Activated CD4-positive, alpha-beta T cell treated with anti-CD3 and anti-CD28 coated beads, Interleukin-2, amount 10 ng/mL, durations not matched to agents 7 days and 5 days (primary cell): ENCODE measurements around the gene CABYR. TPM values are rescaled to one million over a fixed set of nuclear protein-coding genes. Genes with fewer than 3 reads are reported as not detected.

Experiments
- CTCF ChIA-PET: fragments of 350-600 bp; sonication (Branson Sonifier 250); formaldehyde crosslinking; loops from one replicate; lab custom pipeline; 2021; ENCODE audit warnings: antibody characterized with exemption; lab: Charles Lee
- POLR2A ChIA-PET: fragments of 350-600 bp; sonication (Branson Sonifier 250); formaldehyde crosslinking; loops from one replicate; lab custom pipeline; 2021; ENCODE audit warnings: antibody characterized with exemption; lab: Charles Lee
- DNase-seq: peaks from one replicate; pipeline ENCODE4 v3.0.0-alpha.2; 2020
- H3K27ac Mint-ChIP-seq: one replicate; pipeline ENCODE4 v1.8.0; 2021; ENCODE audit warnings: mild to moderate bottlenecking, moderate library complexity, mixed read lengths
- H3K27me3 Mint-ChIP-seq: one replicate; pipeline ENCODE4 v1.8.0; 2021; ENCODE audit warnings: mixed read lengths
- H3K36me3 Mint-ChIP-seq: one replicate; pipeline ENCODE4 v1.8.0; 2021; ENCODE audit warnings: low read depth, mixed read lengths
- H3K4me1 Mint-ChIP-seq: one replicate; pipeline ENCODE4 v1.8.0; 2021; ENCODE audit warnings: mixed read lengths
- H3K4me3 Mint-ChIP-seq: one replicate; pipeline ENCODE4 v1.8.0; 2021; ENCODE audit warnings: mild to moderate bottlenecking, moderate library complexity, mixed read lengths
- H3K9me3 Mint-ChIP-seq: one replicate; pipeline ENCODE4 v1.8.0; 2021; ENCODE audit warnings: mixed read lengths
- total RNA-seq, 2 experiments: library from RNA; stranded (reverse); gene quantifications; one replicate each; pipeline ENCODE4 v1.2.3, GENCODE V29; 2021

Gene CABYR
- 1 to 10 TPM; 1.3 TPM for total RNA-seq

- ChIA-PET CTCF (interaction anchor here (1.0 kb wide), 1 partner anchor 43 kb away, joined by 3 read pairs; no protein-coding TSS in a partner anchor), POLR2A (no interaction called here)
- DNase-seq: peak; percentile 62
- H3K27ac Mint-ChIP-seq: peak within 1 kb of the TSS; percentile 76
- peak within 1 kb of the TSS; percentile 77 for H3K4me3 Mint-ChIP-seq
- peaks cover 33% of the 10 kb centered on the region for H3K4me1 Mint-ChIP-seq
- peaks cover 29% of the 10 kb centered on the region for H3K36me3 Mint-ChIP-seq
- peaks cover 28% of the 10 kb centered on the region for H3K27me3 Mint-ChIP-seq
- H3K9me3 Mint-ChIP-seq: no peaks in the 10 kb centered on the region
Observed at GRCh38 chr18:24138789-24139616, at the start of gene CABYR. Gene CABYR (plus strand): TSS chr18:24139062. CDS start chr18:24143115, 4,053 bp downstream.

- Mint-ChIP-seq H3K9me3 (peaks cover 9% of the 10 kb centered on the region), H3K4me1 (peaks cover 6% of the 10 kb centered on the region), H3K27me3 (no peaks in the 10 kb centered on the region), H3K4me3 (no peak overlapping the region), H3K27ac (no peak overlapping the region), H3K36me3 (peaks cover 70% of the 10 kb centered on the region)
- DNase-seq: no peak
- ChIA-PET POLR2A (no interaction called here), CTCF (interaction anchor here (1.3 kb wide), 1 partner anchor 34 kb away, joined by 5 read pairs; no protein-coding TSS in a partner anchor)
Observed at GRCh38 chr18:24089076-24089475, 49.8 kb upstream of the CABYR start.

DNA sequence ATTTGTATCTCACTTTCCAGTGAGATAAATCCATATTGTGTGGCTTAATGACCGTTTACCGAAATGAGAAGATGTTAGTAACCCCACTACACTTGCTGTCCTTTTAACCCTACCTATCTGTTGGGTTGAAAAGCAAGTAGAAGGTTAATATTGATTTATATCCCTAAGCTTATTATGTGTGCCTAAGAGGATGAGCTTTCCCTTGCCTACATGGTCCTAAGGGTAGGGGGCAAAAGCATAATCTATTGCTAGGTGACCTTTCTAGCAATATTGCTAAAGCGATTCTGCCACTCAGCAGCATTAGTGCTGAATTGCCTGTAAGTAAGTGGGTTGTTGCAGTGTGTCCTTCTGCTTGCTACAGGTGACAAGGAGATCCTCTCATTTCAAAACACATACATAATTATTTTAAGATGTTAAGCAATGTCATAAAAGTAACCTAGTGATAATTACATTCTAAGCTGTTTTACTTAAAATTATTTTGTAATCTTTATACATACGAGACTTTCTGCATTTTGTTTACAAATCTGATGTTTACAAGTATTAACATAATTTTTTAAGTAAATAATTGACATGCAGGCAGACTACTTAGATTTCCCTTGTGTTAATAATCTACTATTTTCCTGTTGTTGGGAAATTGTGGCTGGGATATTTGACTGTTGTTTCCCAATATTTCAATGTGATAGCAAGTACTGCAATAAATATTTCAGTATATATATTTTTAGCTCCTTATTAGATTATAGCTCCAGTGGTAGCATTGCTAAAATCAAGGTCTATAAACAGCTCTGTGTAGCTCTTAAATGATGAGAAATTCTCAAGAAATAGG, 49.1 kb upstream of the CABYR start:
- Mint-ChIP-seq H3K27me3 (no peaks in the 10 kb centered on the region), H3K4me1 (peaks cover 13% of the 10 kb centered on the region), H3K9me3 (peaks cover 10% of the 10 kb centered on the region), H3K27ac (no peak overlapping the region), H3K36me3 (peaks cover 72% of the 10 kb centered on the region), H3K4me3 (no peak overlapping the region)
- ChIA-PET POLR2A (no interaction called here), CTCF (interaction anchor here (1.3 kb wide), 1 partner anchor 33 kb away, joined by 5 read pairs; no protein-coding TSS in a partner anchor)
- DNase-seq: no peak

DNA sequence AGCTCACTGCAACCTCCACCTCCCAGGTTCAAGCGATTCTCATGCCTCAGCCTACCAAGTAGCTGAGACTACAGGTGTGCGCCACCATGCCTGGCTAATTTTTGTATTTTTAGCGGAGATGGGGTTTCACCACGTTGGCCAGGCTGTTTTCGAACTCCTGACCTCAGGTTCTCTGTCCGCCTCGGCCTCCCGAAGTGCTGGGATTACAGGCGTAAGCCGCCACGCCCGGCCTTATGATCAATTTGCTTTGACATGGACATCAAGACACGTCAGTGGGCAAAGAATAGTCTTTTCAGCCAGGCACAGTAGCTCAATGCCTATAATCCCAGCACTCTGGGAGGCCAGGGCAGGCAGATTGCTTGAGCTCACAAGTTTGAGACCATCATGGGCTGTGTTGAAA, 48.0 kb upstream of the CABYR start:
- CTCF ChIA-PET: no interaction called here
- POLR2A ChIA-PET: no interaction called here

DNA sequence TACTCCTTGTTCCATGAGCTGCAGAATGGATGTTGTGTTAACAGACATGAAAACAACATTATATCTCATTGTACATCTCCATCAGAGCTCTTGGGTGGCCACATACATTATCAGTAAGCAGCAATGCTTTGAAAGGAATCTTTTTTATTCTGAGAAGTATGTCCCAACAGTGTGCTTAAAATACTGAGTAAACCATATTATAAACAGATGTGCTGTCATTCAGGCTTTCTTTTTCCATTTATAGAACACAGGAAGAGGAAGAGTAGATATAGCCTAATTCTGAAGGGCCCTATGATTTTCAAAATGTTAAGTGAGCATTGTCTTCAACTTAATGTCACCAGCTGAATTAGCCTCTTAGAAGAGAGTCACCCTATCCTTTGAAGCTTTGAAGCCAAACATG, 44.3 kb upstream of the CABYR start:
- DNase-seq: no peak
- Mint-ChIP-seq H3K9me3 (peaks cover 12% of the 10 kb centered on the region), H3K4me3 (no peak overlapping the region), H3K4me1 (peaks cover 11% of the 10 kb centered on the region), H3K36me3 (peaks cover 68% of the 10 kb centered on the region), H3K27ac (no peak overlapping the region), H3K27me3 (no peaks in the 10 kb centered on the region)
- POLR2A ChIA-PET: no interaction called here
- CTCF ChIA-PET: interaction anchor here (0.6 to 1.8 kb wide), 7 partner anchors 14 to 616 kb away, joined by 3 to 7 read pairs (median 3); no protein-coding TSS in a partner anchor

More for the DNA sequence above, 48.0 kb upstream of the CABYR start:
- Mint-ChIP-seq H3K4me1 (peaks cover 13% of the 10 kb centered on the region), H3K36me3 (peaks cover 72% of the 10 kb centered on the region), H3K27ac (no peak overlapping the region), H3K9me3 (peaks cover 10% of the 10 kb centered on the region), H3K4me3 (no peak overlapping the region), H3K27me3 (no peaks in the 10 kb centered on the region)
- DNase-seq: no peak

DNA sequence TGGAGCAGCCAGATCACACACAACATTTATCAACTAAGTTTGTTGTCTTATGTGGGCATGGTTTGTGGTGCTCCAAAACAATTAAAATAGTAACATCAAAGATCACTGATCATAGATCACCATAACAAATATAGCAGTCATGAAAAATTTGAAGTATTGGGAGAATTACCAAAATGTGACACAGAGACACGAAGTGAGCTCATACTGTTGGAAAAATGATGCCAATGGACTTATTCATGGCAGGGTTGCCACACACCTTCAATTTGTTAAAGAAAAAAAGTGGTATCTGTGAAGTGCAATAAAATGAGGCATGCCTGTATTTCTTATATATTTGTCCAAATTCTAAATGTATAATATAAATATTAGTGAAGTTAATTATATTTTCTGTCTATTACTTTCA, 42.9 kb upstream of the CABYR start:
- DNase-seq: no peak
- H3K27ac Mint-ChIP-seq: no peak overlapping the region
- CTCF ChIA-PET: no interaction called here

GRCh38 chr18:24103320-24104021, 35.4 kb upstream of the CABYR start:
- no peak overlapping the region for H3K4me3 Mint-ChIP-seq
- H3K27me3 Mint-ChIP-seq: no peaks in the 10 kb centered on the region
- ChIA-PET CTCF (no interaction called here), POLR2A (no interaction called here)
- H3K9me3 Mint-ChIP-seq: no peaks in the 10 kb centered on the region
- DNase-seq: no peak
- no peak overlapping the region for H3K27ac Mint-ChIP-seq
- H3K4me1 Mint-ChIP-seq: peaks cover 3% of the 10 kb centered on the region
- H3K36me3 Mint-ChIP-seq: peaks cover 51% of the 10 kb centered on the region

More for the DNA sequence above, 42.9 kb upstream of the CABYR start:
- H3K9me3 Mint-ChIP-seq: peaks cover 12% of the 10 kb centered on the region
- H3K4me1 Mint-ChIP-seq: peaks cover 11% of the 10 kb centered on the region
- POLR2A ChIA-PET: no interaction called here
- H3K27me3 Mint-ChIP-seq: no peaks in the 10 kb centered on the region
- peaks cover 66% of the 10 kb centered on the region for H3K36me3 Mint-ChIP-seq
- no peak overlapping the region for H3K4me3 Mint-ChIP-seq

GRCh38 chr18:24104486-24104885, 34.4 kb upstream of the CABYR start:
- POLR2A ChIA-PET: no interaction called here
- H3K36me3 Mint-ChIP-seq: peaks cover 48% of the 10 kb centered on the region
- no peak overlapping the region for H3K4me3 Mint-ChIP-seq
- H3K9me3 Mint-ChIP-seq: no peaks in the 10 kb centered on the region
- peaks cover 3% of the 10 kb centered on the region for H3K4me1 Mint-ChIP-seq
- peak overlapping the region; percentile 4 for H3K27ac Mint-ChIP-seq
- DNase-seq: no peak
- CTCF ChIA-PET: no interaction called here
- no peaks in the 10 kb centered on the region for H3K27me3 Mint-ChIP-seq

- no peaks in the 10 kb centered on the region for H3K9me3 Mint-ChIP-seq
- H3K36me3 Mint-ChIP-seq: peaks cover 36% of the 10 kb centered on the region
- no peaks in the 10 kb centered on the region for H3K27me3 Mint-ChIP-seq
- CTCF ChIA-PET: no interaction called here
- H3K27ac Mint-ChIP-seq: no peak overlapping the region
- H3K4me1 Mint-ChIP-seq: peaks cover 4% of the 10 kb centered on the region
- no peak overlapping the region for H3K4me3 Mint-ChIP-seq
- POLR2A ChIA-PET: no interaction called here
- no peak for DNase-seq
Observed at GRCh38 chr18:24108641-24109040, 30.2 kb upstream of the CABYR start.

GRCh38 chr18:24111936-24112335, 26.9 kb upstream of the CABYR start:
- ChIA-PET CTCF (interaction anchor here (0.9 to 1.4 kb wide), 2 partner anchors 24 to 135 kb away, joined by 3 to 4 read pairs; no protein-coding TSS in a partner anchor), POLR2A (no interaction called here)
- Mint-ChIP-seq H3K9me3 (no peaks in the 10 kb centered on the region), H3K27me3 (no peaks in the 10 kb centered on the region), H3K4me3 (no peak overlapping the region), H3K4me1 (peaks cover 25% of the 10 kb centered on the region), H3K36me3 (peaks cover 49% of the 10 kb centered on the region), H3K27ac (no peak overlapping the region)
- DNase-seq: no peak

GRCh38 chr18:24112464-24112863, 26.4 kb upstream of the CABYR start:
- ChIA-PET POLR2A (no interaction called here), CTCF (interaction anchor here (0.9 to 1.4 kb wide), 3 partner anchors 25 to 135 kb away, joined by 3 to 4 read pairs (median 3); no protein-coding TSS in a partner anchor)
- Mint-ChIP-seq H3K27me3 (no peaks in the 10 kb centered on the region), H3K4me1 (peaks cover 23% of the 10 kb centered on the region), H3K36me3 (peaks cover 43% of the 10 kb centered on the region), H3K27ac (no peak overlapping the region), H3K9me3 (no peaks in the 10 kb centered on the region), H3K4me3 (no peak overlapping the region)
- no peak for DNase-seq

GRCh38 chr18:24112874-24113615, 25.8 kb upstream of the CABYR start:
- Mint-ChIP-seq H3K36me3 (peaks cover 44% of the 10 kb centered on the region), H3K27ac (no peak overlapping the region), H3K9me3 (no peaks in the 10 kb centered on the region), H3K4me3 (no peak overlapping the region), H3K4me1 (peaks cover 23% of the 10 kb centered on the region), H3K27me3 (no peaks in the 10 kb centered on the region)
- ChIA-PET POLR2A (no interaction called here), CTCF (interaction anchor here (0.9 to 1.4 kb wide), 3 partner anchors 19 to 136 kb away, joined by 3 to 4 read pairs (median 3); no protein-coding TSS in a partner anchor)
- DNase-seq: no peak
